Neural cell (in vitro differentiated cells): ENCODE results near the gene HMBS. TPM values are rescaled to one million over a fixed set of nuclear protein-coding genes. Genes with fewer than 3 reads are reported as not detected.

ENCODE experiments used
- H2AFZ ChIP-seq: fragments of 200-600, 300-800 bp; sonication (generic), shearing (Covaris generic); 2 replicates; pipeline ENCODE4 v1.6.0; 2014; ENCODE audit warnings: low read depth, mild to moderate bottlenecking, antibody characterized with exemption, low read length, moderate library complexity
- H3F3A ChIP-seq: fragments of 200-600 bp; shearing (Covaris generic); 2 replicates; pipeline ENCODE4 v1.6.1; 2016; ENCODE audit warnings: mild to moderate bottlenecking, moderate library complexity, mixed read lengths, antibody characterized with exemption, low read length; ENCODE audit not compliant: insufficient read depth, poor library complexity, severe bottlenecking
- H3K27ac ChIP-seq: fragments of 200-600, 300-800 bp; sonication (generic), shearing (Covaris generic); 2 replicates; pipeline ENCODE4 v1.5.1; 2014; ENCODE audit warnings: mild to moderate bottlenecking, low read length, moderate library complexity
- H3K27me3 ChIP-seq: fragments of 300-800, 200-600 bp; sonication (generic), shearing (Covaris generic); 2 replicates; pipeline ENCODE4 v1.6.0; 2014; ENCODE audit warnings: mild to moderate bottlenecking, low read depth, low read length, moderate library complexity; ENCODE audit not compliant: insufficient read depth
- H3K36me3 ChIP-seq: fragments of 300-800, 200-600 bp; sonication (generic), shearing (Covaris generic); 2 replicates; pipeline ENCODE4 v1.5.1; 2014; ENCODE audit warnings: mild to moderate bottlenecking, antibody characterized with exemption, low read length, moderate library complexity; ENCODE audit not compliant: insufficient read depth
- H3K4me2 ChIP-seq: fragments of 300-800, 200-600 bp; sonication (generic), shearing (Covaris generic); 2 replicates; pipeline ENCODE4 v1.6.0; 2014; ENCODE audit warnings: mild to moderate bottlenecking, low read length
- H3K4me3 ChIP-seq: fragments of 300-800, 200-600 bp; sonication (generic), shearing (Covaris generic); 2 replicates; pipeline ENCODE4 v1.5.1; 2014; ENCODE audit warnings: mild to moderate bottlenecking, low read length, moderate library complexity
- H3K79me2 ChIP-seq: fragments of 200-600 bp; shearing (Covaris generic); replicated peaks from 2 replicates; pipeline ENCODE4 v1.6.0; 2014; ENCODE audit warnings: mild to moderate bottlenecking, low read length, moderate library complexity; ENCODE audit not compliant: insufficient read depth
- H3K9ac ChIP-seq: fragments of 300-800, 200-600 bp; sonication (generic), shearing (Covaris generic); 2 replicates; pipeline ENCODE4 v1.6.1; 2016; ENCODE audit warnings: mild to moderate bottlenecking, low read length, mixed read lengths
- H3K9me2 ChIP-seq: fragments of 200-600 bp; shearing (Covaris generic); 2 replicates; pipeline ENCODE4 v1.6.1; 2016; ENCODE audit warnings: mild to moderate bottlenecking, low read length, mixed read lengths; ENCODE audit not compliant: insufficient read depth
- H3K9me3 ChIP-seq: fragments of 200-600, 300-800 bp; sonication (generic), shearing (Covaris generic); 2 replicates; pipeline ENCODE4 v1.6.1; 2016; ENCODE audit warnings: mild to moderate bottlenecking, mixed run types, low read length, moderate library complexity, mixed read lengths
- H4K20me1 ChIP-seq: fragments of 200-600 bp; shearing (Covaris generic); 2 replicates; pipeline ENCODE4 v1.6.1; 2016; ENCODE audit warnings: mild to moderate bottlenecking, mixed run types; ENCODE audit not compliant: insufficient read depth
- EP300 ChIP-seq: fragments of 450-650 bp; conservative IDR thresholded peaks from 2 replicates; pipeline ENCODE4 v1.6.1; 2014; ENCODE audit warnings: antibody characterized with exemption, mild to moderate bottlenecking, moderate library complexity; ENCODE audit not compliant: poor library complexity, severe bottlenecking
- EZH2 ChIP-seq: fragments of 200-600, 300-800 bp; shearing (Covaris generic), sonication (generic); IDR thresholded peaks from 2 replicates; pipeline ENCODE4 v1.6.1; 2014; ENCODE audit warnings: antibody characterized with exemption, low read length, borderline replicate concordance, mild to moderate bottlenecking; ENCODE audit not compliant: insufficient read depth, poor library complexity, severe bottlenecking
- MXI1 ChIP-seq: fragments of 450-650 bp; conservative IDR thresholded peaks from 2 replicates; pipeline ENCODE4 v1.6.1; 2014; ENCODE audit warnings: antibody characterized with exemption, mild to moderate bottlenecking; ENCODE audit not compliant: poor library complexity, severe bottlenecking
- POLR2AphosphoS5 ChIP-seq: IDR thresholded peaks from 2 replicates; pipeline ENCODE4 v1.6.1; 2012
- RAD21 ChIP-seq: fragments of 450-650 bp; conservative IDR thresholded peaks from 2 replicates; pipeline ENCODE4 v1.6.1; 2014; ENCODE audit warnings: antibody characterized with exemption, mild to moderate bottlenecking, moderate library complexity
- SMC3 ChIP-seq: fragments of 450-650 bp; conservative IDR thresholded peaks from 2 replicates; pipeline ENCODE4 v1.6.1; 2014; ENCODE audit warnings: antibody characterized with exemption, mild to moderate bottlenecking, moderate library complexity; ENCODE audit not compliant: poor library complexity
- TAF1 ChIP-seq: IDR thresholded peaks from 2 replicates; pipeline ENCODE4 v1.6.1; 2012; ENCODE audit warnings: low read depth
- polyA plus RNA-seq: library from polyadenylated mRNA; depleted of rRNA; stranded (reverse); fragments of >200 nt; gene quantifications from 2 replicates; pipeline ENCODE4 v1.2.3, GENCODE V29; 2014
- TF ChIP-seq, protein P1 (sequence below): fragments of 450-650 bp; IDR thresholded peaks from 2 replicates; pipeline ENCODE4 v1.5.1; 2014; ENCODE audit warnings: antibody characterized with exemption, mild to moderate bottlenecking, moderate library complexity; ENCODE audit not compliant: poor library complexity, severe bottlenecking
- TF ChIP-seq, protein P2 (sequence below): IDR thresholded peaks from 2 replicates; pipeline ENCODE4 v1.6.1; 2012; ENCODE audit warnings: borderline replicate concordance

The HMBS gene
- polyA plus RNA-seq, 1 donor from 2014 or later = 15.9 TPM

DNA sequence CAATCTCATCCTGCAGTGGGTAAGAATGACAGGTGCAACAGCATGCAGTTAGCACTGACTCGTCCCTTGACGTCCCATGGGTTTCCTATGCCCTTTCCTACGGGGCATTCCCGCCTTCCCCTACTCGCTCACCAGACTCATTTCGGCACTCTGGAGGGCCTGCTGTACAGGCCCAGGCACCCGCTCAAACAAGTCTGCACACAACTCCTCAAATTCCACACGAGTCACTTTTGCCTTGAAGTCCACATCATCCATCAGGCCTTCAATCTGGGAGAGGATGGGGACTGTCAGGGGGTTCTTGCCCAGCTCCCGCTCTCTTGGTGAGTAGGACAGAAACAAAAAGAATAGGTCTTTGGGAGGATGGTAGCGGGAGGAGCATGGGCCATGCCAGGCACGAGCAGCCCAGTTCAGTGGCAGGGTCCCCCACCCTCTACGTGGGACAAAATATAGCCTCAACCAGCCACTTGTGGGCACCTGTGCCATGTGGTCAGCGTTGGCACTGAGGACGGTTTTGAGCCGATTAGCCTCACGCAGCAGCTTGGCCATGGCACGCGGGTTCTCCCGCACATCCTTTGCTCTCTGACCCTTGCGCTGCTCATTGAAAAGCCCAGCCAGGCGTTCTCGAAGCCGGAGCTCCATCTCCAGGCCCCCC is 32.4 kb upstream of the HMBS start:
- no peak overlapping the region for H3K27ac ChIP-seq
- H3F3A ChIP-seq = no peaks in the 10 kb centered on the region
- H3K4me2 ChIP-seq = no peak overlapping the region
- no peak overlapping the region for H2AFZ ChIP-seq
- no peak overlapping the region for H3K9ac ChIP-seq
- H3K27me3 ChIP-seq = no peaks in the 10 kb centered on the region
- no peaks in the 10 kb centered on the region for H3K9me3 ChIP-seq
- H3K9me2 ChIP-seq = no peaks in the 10 kb centered on the region
- peaks cover 12% of the 10 kb centered on the region for H3K79me2 ChIP-seq
- H4K20me1 ChIP-seq = no peaks in the 10 kb centered on the region
- H3K36me3 ChIP-seq = peaks cover 10% of the 10 kb centered on the region
- TF ChIP-seq POLR2AphosphoS5 (no peak), TAF1 (no peak), EP300 (no peak), RAD21 (no peak), SMC3 (no peak), MXI1 (no peak)
- TF ChIP-seq, protein P1, sequence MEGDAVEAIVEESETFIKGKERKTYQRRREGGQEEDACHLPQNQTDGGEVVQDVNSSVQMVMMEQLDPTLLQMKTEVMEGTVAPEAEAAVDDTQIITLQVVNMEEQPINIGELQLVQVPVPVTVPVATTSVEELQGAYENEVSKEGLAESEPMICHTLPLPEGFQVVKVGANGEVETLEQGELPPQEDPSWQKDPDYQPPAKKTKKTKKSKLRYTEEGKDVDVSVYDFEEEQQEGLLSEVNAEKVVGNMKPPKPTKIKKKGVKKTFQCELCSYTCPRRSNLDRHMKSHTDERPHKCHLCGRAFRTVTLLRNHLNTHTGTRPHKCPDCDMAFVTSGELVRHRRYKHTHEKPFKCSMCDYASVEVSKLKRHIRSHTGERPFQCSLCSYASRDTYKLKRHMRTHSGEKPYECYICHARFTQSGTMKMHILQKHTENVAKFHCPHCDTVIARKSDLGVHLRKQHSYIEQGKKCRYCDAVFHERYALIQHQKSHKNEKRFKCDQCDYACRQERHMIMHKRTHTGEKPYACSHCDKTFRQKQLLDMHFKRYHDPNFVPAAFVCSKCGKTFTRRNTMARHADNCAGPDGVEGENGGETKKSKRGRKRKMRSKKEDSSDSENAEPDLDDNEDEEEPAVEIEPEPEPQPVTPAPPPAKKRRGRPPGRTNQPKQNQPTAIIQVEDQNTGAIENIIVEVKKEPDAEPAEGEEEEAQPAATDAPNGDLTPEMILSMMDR = no peak
- TF ChIP-seq, protein P2, sequence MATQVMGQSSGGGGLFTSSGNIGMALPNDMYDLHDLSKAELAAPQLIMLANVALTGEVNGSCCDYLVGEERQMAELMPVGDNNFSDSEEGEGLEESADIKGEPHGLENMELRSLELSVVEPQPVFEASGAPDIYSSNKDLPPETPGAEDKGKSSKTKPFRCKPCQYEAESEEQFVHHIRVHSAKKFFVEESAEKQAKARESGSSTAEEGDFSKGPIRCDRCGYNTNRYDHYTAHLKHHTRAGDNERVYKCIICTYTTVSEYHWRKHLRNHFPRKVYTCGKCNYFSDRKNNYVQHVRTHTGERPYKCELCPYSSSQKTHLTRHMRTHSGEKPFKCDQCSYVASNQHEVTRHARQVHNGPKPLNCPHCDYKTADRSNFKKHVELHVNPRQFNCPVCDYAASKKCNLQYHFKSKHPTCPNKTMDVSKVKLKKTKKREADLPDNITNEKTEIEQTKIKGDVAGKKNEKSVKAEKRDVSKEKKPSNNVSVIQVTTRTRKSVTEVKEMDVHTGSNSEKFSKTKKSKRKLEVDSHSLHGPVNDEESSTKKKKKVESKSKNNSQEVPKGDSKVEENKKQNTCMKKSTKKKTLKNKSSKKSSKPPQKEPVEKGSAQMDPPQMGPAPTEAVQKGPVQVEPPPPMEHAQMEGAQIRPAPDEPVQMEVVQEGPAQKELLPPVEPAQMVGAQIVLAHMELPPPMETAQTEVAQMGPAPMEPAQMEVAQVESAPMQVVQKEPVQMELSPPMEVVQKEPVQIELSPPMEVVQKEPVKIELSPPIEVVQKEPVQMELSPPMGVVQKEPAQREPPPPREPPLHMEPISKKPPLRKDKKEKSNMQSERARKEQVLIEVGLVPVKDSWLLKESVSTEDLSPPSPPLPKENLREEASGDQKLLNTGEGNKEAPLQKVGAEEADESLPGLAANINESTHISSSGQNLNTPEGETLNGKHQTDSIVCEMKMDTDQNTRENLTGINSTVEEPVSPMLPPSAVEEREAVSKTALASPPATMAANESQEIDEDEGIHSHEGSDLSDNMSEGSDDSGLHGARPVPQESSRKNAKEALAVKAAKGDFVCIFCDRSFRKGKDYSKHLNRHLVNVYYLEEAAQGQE = no peak
- H3K4me3 ChIP-seq = no peak overlapping the region

DNA sequence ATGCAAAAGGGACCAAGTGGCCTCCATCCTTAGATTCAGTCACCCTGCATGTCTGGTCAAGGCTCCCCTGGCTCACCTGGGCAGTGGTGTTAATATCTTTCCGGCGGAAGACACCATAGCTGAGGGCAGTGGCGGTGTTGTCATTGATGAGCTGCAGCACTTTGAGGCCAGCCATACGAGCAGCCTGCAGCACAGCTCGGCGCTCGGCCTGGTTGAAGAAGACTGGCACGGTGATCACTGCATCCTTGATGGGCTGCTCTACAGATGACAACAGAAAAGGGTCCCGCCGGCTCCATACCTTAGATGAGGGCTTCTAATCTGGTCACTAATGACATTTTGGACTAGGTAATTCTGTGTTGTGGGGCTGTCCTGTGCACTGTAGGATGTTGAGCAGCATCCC is 30.3 kb upstream of the HMBS start:
- peaks cover 12% of the 10 kb centered on the region for H3K79me2 ChIP-seq
- H3K9me3 ChIP-seq = no peaks in the 10 kb centered on the region
- H4K20me1 ChIP-seq = no peaks in the 10 kb centered on the region
- H2AFZ ChIP-seq = no peak overlapping the region
- no peak overlapping the region for H3K4me3 ChIP-seq
- H3K4me2 ChIP-seq = no peak overlapping the region
- TF ChIP-seq EZH2 (no peak), TAF1 (no peak), EP300 (no peak), SMC3 (no peak), MXI1 (no peak), POLR2AphosphoS5 (no peak), RAD21 (no peak)
- TF ChIP-seq, protein P1 = no peak
- TF ChIP-seq, protein P2 = no peak
- H3K27ac ChIP-seq = no peak overlapping the region
- peaks cover 6% of the 10 kb centered on the region for H3K36me3 ChIP-seq
- no peaks in the 10 kb centered on the region for H3K9me2 ChIP-seq
- no peaks in the 10 kb centered on the region for H3F3A ChIP-seq
- no peaks in the 10 kb centered on the region for H3K27me3 ChIP-seq
- H3K9ac ChIP-seq = no peak overlapping the region
